GM04504 (cell line): Measurements from ENCODE around the gene IRAK2.

ENCODE experiments used
- DNase-seq: peaks from one replicate; pipeline ENCODE4 v3.0.0-alpha.2; 2012; ENCODE audit warnings: low read depth

IRAK2 gene

GRCh38 chr3:10284496-10284895 is 119.8 kb downstream of the IRAK2 start:
- no peak for DNase-seq

GRCh38 chr3:10285272-10286132 is 120.8 kb downstream of the IRAK2 start:
- DNase-seq, result no peak

GRCh38 chr3:10286133-10286524 is 121.4 kb downstream of the IRAK2 start:
- no peak for DNase-seq

GRCh38 chr3:10286596-10287295 is 122.0 kb downstream of the IRAK2 start:
- no peak for DNase-seq

GRCh38 chr3:10287936-10288574 is 123.3 kb downstream of the IRAK2 start:
- DNase-seq, result no peak

GRCh38 chr3:10288575-10288960 is 123.8 kb downstream of the IRAK2 start:
- no peak for DNase-seq

- no peak for DNase-seq
Observed at GRCh38 chr3:10289077-10289476, 124.4 kb downstream of the IRAK2 start.

GRCh38 chr3:10289787-10290355 is 125.2 kb downstream of the IRAK2 start:
- no peak for DNase-seq

GRCh38 chr3:10290481-10291176 is 125.9 kb downstream of the IRAK2 start:
- DNase-seq, result no peak

- DNase-seq, result no peak
Observed at GRCh38 chr3:10291641-10292040, 126.9 kb downstream of the IRAK2 start.

- DNase-seq, result no peak
Observed at GRCh38 chr3:10292505-10293419, 128.0 kb downstream of the IRAK2 start, which contains the start of gene GHRL. TSS of gene GHRL (minus strand) at chr3:10292947. CDS start at chr3:10290180, 2,767 bp downstream.
